Measurements from ENCODE around the gene ZCCHC7.

Gene ZCCHC7

DNA sequence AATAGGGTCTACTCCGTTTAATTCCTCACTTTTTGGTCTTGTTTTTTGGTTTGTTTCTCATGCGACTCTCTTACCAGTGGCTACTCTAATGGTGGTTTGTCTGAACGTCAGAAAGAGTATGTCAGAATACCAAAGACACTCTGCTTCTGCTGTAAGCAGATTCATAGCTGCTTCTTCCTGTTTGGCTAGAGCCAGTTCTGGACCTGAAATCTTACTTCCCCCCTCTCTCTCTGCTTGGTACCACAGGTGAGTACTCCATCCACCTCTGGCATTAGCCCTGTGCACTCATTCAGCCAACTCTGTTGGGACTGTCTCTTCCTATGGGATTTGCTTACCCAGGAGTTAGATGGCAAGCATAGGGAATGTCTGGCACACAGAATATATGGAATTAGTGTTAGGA lies 6.6 kb downstream of the ZCCHC7 start:
- no peak overlapping the region for H3K4me3 ChIP-seq (replicated peaks; ENCODE audit: low read depth, low read length)
- no peak for DNase-seq (ENCODE audit: extremely low read depth, low read depth)
- no peak for TF ChIP-seq CTCF (IDR thresholded peaks at IDR 0.05; ENCODE audit: low read depth, low read length, missing control alignments)

DNA sequence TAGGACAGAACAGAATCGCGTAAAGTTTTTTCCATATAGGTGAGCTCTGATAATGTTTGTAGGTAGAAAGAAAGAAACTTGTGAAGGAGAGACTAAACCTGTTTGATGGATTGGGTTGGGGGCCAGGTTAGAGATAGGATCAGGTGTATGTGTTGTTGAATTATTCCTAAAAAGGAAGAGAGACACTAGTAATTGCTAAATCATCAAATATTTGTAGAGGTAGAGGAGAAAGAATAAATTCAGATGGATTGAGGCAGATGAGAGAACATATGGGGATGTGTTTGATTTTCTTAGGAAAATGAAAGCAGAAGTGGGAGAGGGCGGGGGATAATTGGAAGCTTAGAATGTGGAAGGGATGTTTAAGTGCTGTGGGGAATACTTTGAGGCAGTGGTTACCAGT lies 7.7 kb downstream of the ZCCHC7 start:
- H3K4me3 ChIP-seq (replicated peaks; ENCODE audit: low read depth, low read length), result no peak overlapping the region
- no peak for TF ChIP-seq CTCF (IDR thresholded peaks at IDR 0.05; ENCODE audit: low read depth, low read length, missing control alignments)
- DNase-seq (ENCODE audit: extremely low read depth, low read depth), result no peak

DNA sequence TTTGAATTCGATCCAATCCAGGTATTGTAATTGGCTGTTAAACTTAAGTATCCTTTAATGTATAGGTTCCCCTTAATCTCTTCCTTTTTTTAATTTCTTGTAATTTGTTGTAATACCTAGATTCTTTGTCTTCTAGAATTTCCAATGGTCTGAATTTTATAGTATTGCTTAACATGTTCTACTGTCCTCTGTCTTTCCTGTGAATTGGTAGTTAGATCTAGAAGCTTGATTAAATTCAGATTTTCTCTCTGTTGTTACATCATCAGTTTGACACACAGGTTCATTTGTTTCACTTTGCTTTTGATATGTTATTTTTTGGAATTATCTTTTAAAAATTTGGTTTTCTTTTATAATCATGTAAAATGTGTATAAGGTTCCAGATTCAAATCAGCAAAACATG lies 13.8 kb downstream of the ZCCHC7 start:
- H3K4me3 ChIP-seq (replicated peaks; ENCODE audit: low read depth, low read length), result no peak overlapping the region
- no peak for TF ChIP-seq CTCF (IDR thresholded peaks at IDR 0.05; ENCODE audit: low read depth, low read length, missing control alignments)
- DNase-seq (ENCODE audit: extremely low read depth, low read depth), result no peak

GRCh38 chr9:37141015-37141414 lies 20.6 kb downstream of the ZCCHC7 start:
- DNase-seq (ENCODE audit: extremely low read depth, low read depth), result no peak
- H3K4me3 ChIP-seq (replicated peaks; ENCODE audit: low read depth, low read length), result no peak overlapping the region
- no peak for TF ChIP-seq CTCF (IDR thresholded peaks at IDR 0.05; ENCODE audit: low read depth, low read length, missing control alignments)

DNA sequence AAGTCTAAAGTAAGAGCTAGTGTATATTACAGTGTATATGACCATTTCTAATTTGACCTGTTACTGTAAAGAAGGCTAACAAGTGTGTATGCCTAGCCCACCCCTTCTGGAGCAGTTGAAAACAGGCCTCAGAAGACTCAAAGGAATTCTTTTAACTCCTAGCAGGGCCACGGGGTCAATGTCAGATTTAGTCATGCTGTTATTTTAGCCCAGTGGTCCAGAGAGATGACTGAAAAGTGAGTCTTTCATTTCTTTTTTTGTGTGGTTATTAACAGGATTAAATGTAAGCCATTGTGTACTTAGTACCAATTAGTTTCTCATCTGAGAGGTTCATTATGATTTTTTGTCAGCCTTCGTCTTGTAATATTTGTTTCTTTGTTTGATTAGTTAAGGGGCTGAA lies 24.4 kb downstream of the ZCCHC7 start:
- no peak for TF ChIP-seq CTCF (IDR thresholded peaks at IDR 0.05; ENCODE audit: low read depth, low read length, missing control alignments)
- no peak overlapping the region for H3K4me3 ChIP-seq (replicated peaks; ENCODE audit: low read depth, low read length)
- no peak for DNase-seq (ENCODE audit: extremely low read depth, low read depth)

DNA sequence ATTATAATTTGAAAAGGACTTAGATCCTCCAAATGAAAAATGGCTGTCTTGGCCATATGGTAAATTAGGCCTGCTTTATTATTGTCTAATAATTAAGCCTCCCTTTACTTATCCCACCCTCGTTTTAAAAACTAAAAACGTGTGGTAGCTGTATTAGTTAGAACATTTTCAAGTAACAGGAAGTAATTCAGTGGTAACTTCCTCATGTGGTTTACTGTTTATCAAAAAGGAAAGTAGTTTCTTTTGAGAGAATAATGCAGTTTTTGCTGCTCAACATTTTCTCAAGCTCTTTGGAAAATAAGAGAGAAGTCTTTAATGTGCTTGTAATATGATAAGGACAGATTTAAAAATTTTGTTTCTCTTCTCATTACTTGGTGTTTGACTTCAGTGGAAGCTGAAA lies 26.0 kb downstream of the ZCCHC7 start:
- no peak for TF ChIP-seq CTCF (IDR thresholded peaks at IDR 0.05; ENCODE audit: low read depth, low read length, missing control alignments)
- DNase-seq (ENCODE audit: extremely low read depth, low read depth), result no peak
- no peak overlapping the region for H3K4me3 ChIP-seq (replicated peaks; ENCODE audit: low read depth, low read length)

DNA sequence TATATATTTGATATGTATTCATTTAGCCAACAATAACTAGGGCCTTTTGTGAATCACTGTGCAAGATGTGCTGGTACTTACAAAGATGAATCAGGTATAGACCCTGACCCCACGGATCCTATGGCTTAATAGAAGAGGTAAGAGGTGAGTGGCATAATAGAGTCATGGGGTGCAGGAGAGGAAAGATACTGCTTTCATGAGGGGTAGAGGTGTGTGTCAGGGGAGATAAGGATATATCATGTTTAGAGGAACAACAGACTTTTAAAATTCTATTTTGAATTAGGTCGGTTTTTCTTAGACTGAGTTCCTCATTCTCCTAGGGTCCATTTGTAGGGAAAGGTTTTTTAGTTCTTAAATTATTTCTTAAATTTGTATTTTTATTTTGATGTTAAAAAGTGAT lies 27.8 kb downstream of the ZCCHC7 start:
- no peak for DNase-seq (ENCODE audit: extremely low read depth, low read depth)
- H3K4me3 ChIP-seq (replicated peaks; ENCODE audit: low read depth, low read length), result no peak overlapping the region

More for the DNA sequence above, 27.8 kb downstream of the ZCCHC7 start:
- TF ChIP-seq CTCF (IDR thresholded peaks at IDR 0.05; ENCODE audit: low read depth, low read length, missing control alignments), result no peak
